Upper lobe of left lung (tissue), 4 donors: ENCODE data around the gene ALPG.
"Not testable (repeated sequence)": the region's sequence is repeated elsewhere in the genome, so short reads cannot be mapped to it uniquely, and the experiment has no call there.

Source experiments
- EP300 ChIP-seq, 4 donors: sonication (generic); formaldehyde crosslinking; IDR thresholded peaks; one replicate each; pipeline ENCODE4 v1.5.1; 2017; ENCODE audit warnings: antibody characterized with exemption in 4 of 4, control low read depth in 2 of 4
- POLR2A ChIP-seq, 4 donors: fragments of 450-650 bp; IDR thresholded peaks; one replicate each; pipeline ENCODE4 v1.5.1; 2016 to 2017; ENCODE audit warnings: antibody characterized with exemption in 4 of 4, mild to moderate bottlenecking in 2 of 4
- TF ChIP-seq, protein P1 (sequence below), 6 experiments: fragments of 450-650 bp in 4 of 6; fragments of 200-600 bp in 2 of 6; sonication (generic) in 2 of 6; IDR thresholded peaks; one replicate each; pipeline ENCODE4 v1.5.1; 2016 to 2019; ENCODE audit warnings: antibody characterized with exemption in 6 of 6

DNA sequence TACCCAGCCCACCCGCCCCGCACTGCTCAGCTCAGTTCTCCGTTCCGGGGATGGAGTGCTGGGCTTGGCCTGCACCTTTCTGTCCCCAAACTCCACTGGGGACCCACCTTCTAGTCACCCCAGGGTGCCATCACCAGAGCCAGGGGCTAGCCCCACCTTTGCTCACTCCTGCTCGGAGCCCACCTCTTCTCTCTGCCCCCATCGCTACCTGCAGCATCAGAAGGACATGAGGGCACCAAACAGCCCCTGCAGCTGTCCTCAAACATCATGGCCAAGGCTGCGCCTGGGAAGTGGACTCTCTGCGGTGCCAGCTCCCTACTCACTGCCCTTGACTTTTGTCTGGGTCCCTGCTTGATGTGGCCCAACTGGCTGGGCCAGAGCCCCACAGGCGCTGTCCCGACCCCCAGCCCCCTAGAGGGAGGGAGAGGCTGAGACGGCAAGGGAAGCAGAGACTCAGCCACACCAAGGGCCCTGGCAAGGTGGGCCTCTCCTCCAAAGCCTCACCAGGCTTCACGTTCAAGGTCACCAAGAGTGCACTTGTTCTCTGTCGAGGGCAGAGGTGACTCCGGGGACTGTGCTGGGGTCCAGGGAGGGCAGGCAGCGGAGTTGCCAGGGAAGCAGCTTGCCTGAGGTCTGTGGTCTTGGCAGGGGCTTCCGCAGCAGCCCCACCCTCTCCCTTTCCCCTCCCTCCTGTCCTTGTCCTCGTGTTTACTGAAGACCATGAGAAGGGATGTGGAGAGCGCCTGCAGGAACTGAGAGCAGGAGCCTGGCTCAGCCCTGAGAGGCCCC lies 41.6 kb upstream of the ALPG start:
- TF ChIP-seq, protein P1, sequence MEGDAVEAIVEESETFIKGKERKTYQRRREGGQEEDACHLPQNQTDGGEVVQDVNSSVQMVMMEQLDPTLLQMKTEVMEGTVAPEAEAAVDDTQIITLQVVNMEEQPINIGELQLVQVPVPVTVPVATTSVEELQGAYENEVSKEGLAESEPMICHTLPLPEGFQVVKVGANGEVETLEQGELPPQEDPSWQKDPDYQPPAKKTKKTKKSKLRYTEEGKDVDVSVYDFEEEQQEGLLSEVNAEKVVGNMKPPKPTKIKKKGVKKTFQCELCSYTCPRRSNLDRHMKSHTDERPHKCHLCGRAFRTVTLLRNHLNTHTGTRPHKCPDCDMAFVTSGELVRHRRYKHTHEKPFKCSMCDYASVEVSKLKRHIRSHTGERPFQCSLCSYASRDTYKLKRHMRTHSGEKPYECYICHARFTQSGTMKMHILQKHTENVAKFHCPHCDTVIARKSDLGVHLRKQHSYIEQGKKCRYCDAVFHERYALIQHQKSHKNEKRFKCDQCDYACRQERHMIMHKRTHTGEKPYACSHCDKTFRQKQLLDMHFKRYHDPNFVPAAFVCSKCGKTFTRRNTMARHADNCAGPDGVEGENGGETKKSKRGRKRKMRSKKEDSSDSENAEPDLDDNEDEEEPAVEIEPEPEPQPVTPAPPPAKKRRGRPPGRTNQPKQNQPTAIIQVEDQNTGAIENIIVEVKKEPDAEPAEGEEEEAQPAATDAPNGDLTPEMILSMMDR (IDR thresholded peaks at IDR 0.05), result not testable (repeated sequence)
- TF ChIP-seq POLR2A, EP300 (IDR thresholded peaks at IDR 0.05): not testable (repeated sequence)
